Activated CD4-positive, alpha-beta T cell treated with anti-CD3 and anti-CD28 coated beads, Interleukin-2, amount 10 ng/mL, durations not matched to agents 24 days and 14 days (primary cell): ENCODE data around the gene LUZP2. TPM values are rescaled to one million over a fixed set of nuclear protein-coding genes. Genes with fewer than 3 reads are reported as not detected.
"Not testable (repeated sequence)": the region's sequence is repeated elsewhere in the genome, so short reads cannot be mapped to it uniquely, and the experiment has no call there.

Experiments used
- DNase-seq: peaks from one replicate; pipeline ENCODE4 v3.0.0; 2022
- H3K27ac Mint-ChIP-seq: one replicate; pipeline ENCODE4 v1.8.0; 2022; ENCODE audit warnings: mild to moderate bottlenecking, mixed read lengths
- H3K27me3 Mint-ChIP-seq: one replicate; pipeline ENCODE4 v1.8.0; 2022; ENCODE audit warnings: mixed read lengths
- H3K36me3 Mint-ChIP-seq: one replicate; pipeline ENCODE4 v1.8.0; 2022; ENCODE audit warnings: low read depth, mild to moderate bottlenecking, mixed read lengths
- H3K4me1 Mint-ChIP-seq: one replicate; pipeline ENCODE4 v1.8.0; 2021; ENCODE audit warnings: mixed read lengths
- H3K4me3 Mint-ChIP-seq: one replicate; pipeline ENCODE4 v1.8.0; 2022; ENCODE audit warnings: mild to moderate bottlenecking, moderate library complexity, mixed read lengths
- H3K9me3 Mint-ChIP-seq: one replicate; pipeline ENCODE4 v1.8.0; 2021; ENCODE audit warnings: mixed read lengths
- intact Hi-C: fragments of 100-400 bp; cut with micrococcal nuclease; formaldehyde crosslinking; loops from one replicate; pipeline ENCODE4 v1.15.1; 2023
- total RNA-seq: library from RNA; stranded (reverse); gene quantifications from 2 replicates; pipeline ENCODE4 v1.2.3, GENCODE V29; 2022

Gene LUZP2
- total RNA-seq, 1 donor from 2014 or later: not detected

DNA sequence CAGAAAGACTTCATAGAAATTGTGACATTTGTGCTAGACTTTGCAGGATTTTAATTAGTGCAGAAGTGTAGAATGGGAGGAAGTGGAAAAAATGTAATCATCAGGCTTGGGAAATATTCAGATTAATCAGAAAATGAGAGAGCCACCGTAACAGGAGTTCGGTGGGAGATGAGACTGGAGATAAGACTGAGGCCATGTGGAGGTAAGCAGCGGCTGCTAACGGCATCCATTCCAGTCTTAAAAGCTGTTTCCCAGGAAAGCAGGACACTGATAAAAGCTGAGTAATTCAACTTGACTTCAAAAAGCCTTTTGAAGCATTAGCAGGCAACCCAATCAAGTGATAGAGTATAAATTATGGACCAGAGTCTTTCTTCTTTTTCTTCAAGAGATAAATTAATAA, 369.9 kb downstream of the LUZP2 start:
- no peaks in the 10 kb centered on the region for H3K4me1 Mint-ChIP-seq
- no peaks in the 10 kb centered on the region for H3K9me3 Mint-ChIP-seq
- H3K4me3 Mint-ChIP-seq: no peak overlapping the region
- H3K27ac Mint-ChIP-seq: no peak overlapping the region
- H3K36me3 Mint-ChIP-seq: no peaks in the 10 kb centered on the region
- no peak for DNase-seq
- intact Hi-C loops: no loop called here
- H3K27me3 Mint-ChIP-seq: no peaks in the 10 kb centered on the region

GRCh38 chr11:24870048-24870447, 373.2 kb downstream of the LUZP2 start:
- no peak for DNase-seq
- no peak overlapping the region for H3K27ac Mint-ChIP-seq
- no peak overlapping the region for H3K4me3 Mint-ChIP-seq
- no peaks in the 10 kb centered on the region for H3K4me1 Mint-ChIP-seq
- intact Hi-C loops: no loop called here
- no peaks in the 10 kb centered on the region for H3K36me3 Mint-ChIP-seq
- H3K9me3 Mint-ChIP-seq: no peaks in the 10 kb centered on the region
- H3K27me3 Mint-ChIP-seq: no peaks in the 10 kb centered on the region

- Mint-ChIP-seq H3K36me3 (no peaks in the 10 kb centered on the region), H3K27me3 (no peaks in the 10 kb centered on the region), H3K4me1 (no peaks in the 10 kb centered on the region), H3K27ac (no peak overlapping the region), H3K9me3 (no peaks in the 10 kb centered on the region), H3K4me3 (no peak overlapping the region)
- intact Hi-C loops: no loop called here
- DNase-seq: no peak
These were observed 375.3 kb downstream of the LUZP2 start for GRCh38 chr11:24872186-24872585.

DNA sequence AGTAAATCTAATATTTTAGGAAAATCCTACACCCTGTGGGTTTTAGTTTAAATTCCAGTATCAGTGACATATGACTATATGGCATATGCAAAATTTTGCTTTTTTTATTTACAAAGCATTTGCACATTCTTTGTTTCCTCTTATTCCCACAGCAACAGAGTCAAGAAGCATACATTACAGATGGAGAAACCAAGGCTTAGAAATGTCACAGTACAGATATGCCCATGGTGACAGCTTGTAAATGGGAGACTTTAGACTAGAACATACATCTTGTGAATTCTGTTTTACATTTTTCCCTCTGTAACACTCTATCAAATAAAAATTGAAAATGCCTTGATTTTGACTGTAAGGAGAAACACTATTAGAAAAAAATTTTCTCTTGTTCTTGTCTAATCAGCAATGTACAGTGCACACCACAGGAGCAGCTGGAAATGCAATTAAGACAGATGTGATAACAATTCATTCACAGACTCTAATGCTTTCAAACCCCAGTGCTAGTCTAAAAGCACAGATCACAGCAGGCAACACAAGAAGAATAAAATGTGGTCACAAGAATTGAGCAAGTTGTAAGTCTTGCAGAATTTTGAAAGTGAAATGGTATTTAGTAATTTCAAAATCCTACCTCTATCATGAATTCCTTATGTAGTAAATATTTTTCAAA, 375.9 kb downstream of the LUZP2 start:
- H3K27me3 Mint-ChIP-seq: no peaks in the 10 kb centered on the region
- H3K36me3 Mint-ChIP-seq: no peaks in the 10 kb centered on the region
- DNase-seq: no peak
- H3K27ac Mint-ChIP-seq: no peak overlapping the region
- no peak overlapping the region for H3K4me3 Mint-ChIP-seq
- H3K9me3 Mint-ChIP-seq: no peaks in the 10 kb centered on the region
- intact Hi-C loops: no loop called here
- H3K4me1 Mint-ChIP-seq: no peaks in the 10 kb centered on the region

- Mint-ChIP-seq H3K36me3 (no peaks in the 10 kb centered on the region), H3K27me3 (no peaks in the 10 kb centered on the region), H3K4me1 (no peaks in the 10 kb centered on the region)
These were observed 384.1 kb downstream of the LUZP2 start for GRCh38 chr11:24880962-24881361.

GRCh38 chr11:24885580-24886173, 388.8 kb downstream of the LUZP2 start:
- Mint-ChIP-seq H3K36me3 (no peaks in the 10 kb centered on the region), H3K4me3 (no peak overlapping the region), H3K9me3 (peaks cover 5% of the 10 kb centered on the region), H3K4me1 (no peaks in the 10 kb centered on the region), H3K27me3 (no peaks in the 10 kb centered on the region), H3K27ac (no peak overlapping the region)
- intact Hi-C loops: no loop called here
- DNase-seq: no peak

More at GRCh38 chr11:24880962-24881361, 384.1 kb downstream of the LUZP2 start:
- Mint-ChIP-seq H3K9me3 (peaks cover 9% of the 10 kb centered on the region), H3K27ac (no peak overlapping the region), H3K4me3 (no peak overlapping the region)
- intact Hi-C loops: no loop called here
- no peak for DNase-seq

DNA sequence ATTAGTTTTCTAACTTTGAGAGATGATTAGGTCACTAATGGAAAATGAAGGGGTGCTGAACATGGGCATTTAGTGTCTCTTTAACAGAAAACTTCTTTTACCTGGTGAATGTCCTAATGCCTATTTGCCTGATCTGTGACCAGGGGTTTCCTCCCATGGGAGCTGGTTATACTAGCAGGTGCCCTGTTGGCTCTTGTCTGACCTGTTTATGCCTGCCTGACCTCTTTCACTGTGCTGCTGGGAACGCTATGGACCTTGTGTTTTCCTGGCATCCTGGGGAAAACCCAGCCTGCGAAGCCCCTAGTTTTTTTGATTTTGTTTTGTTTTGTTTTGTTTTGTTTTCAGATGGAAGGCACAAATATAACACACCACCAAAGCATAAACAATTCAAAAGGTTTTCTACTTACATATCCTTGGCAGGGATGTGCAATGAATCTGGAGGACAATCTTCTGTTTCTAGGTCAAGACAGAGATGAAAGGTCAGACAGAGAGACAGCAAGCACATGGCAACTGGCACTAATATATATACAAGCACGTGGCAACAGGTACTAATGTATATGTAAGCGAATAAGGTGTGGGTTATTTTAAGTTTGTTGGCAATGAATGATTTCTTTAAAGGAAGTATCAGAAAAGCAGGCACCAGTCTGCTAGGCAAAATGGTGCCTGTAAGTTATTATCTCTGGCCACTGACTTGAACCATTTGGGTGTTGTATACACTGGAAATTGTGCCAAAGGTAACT, 390.2 kb downstream of the LUZP2 start:
- no peak for DNase-seq
- Mint-ChIP-seq H3K36me3 (no peaks in the 10 kb centered on the region), H3K9me3 (peaks cover 5% of the 10 kb centered on the region), H3K27ac (no peak overlapping the region), H3K4me3 (no peak overlapping the region), H3K27me3 (no peaks in the 10 kb centered on the region), H3K4me1 (no peaks in the 10 kb centered on the region)
- intact Hi-C loops: no loop called here

- intact Hi-C loops: no loop called here
- Mint-ChIP-seq H3K27me3 (no peaks in the 10 kb centered on the region), H3K27ac (no peak overlapping the region), H3K4me1 (no peaks in the 10 kb centered on the region), H3K36me3 (no peaks in the 10 kb centered on the region), H3K9me3 (no peaks in the 10 kb centered on the region), H3K4me3 (no peak overlapping the region)
- no peak for DNase-seq
These were observed 393.6 kb downstream of the LUZP2 start for GRCh38 chr11:24890426-24890825.

DNA sequence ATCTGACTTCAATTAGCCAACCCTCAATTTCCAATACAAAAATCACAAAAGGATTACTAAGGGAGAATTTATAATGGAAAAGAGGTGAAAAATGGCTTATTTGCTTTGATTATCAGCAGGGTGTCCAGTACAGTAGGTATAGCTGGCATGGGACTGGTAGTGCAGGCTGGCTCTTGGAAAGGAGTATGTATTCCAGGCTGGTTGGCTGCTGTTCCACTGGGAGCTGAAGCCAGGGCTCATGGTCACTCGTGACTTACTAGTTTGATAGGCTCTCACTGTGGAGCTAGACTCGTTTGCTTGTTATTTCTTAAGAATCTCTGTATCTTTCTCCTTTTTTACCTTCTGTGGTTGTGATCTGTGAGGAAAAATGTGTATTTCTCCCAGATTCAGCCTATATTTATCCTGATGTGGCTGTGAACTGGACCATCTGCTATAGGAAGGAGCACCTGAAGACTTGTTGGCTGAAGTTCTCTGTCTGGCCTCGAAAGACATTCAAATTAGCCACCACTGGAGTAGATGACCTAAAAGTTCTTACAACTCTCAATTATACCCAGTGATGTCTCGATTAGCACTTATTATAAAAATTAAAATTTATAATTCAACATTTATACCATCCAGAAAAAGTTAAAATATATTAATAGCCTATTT, 395.1 kb downstream of the LUZP2 start:
- H3K27ac Mint-ChIP-seq, H3K4me3 Mint-ChIP-seq, H3K27me3 Mint-ChIP-seq, DNase-seq, intact Hi-C loops, H3K36me3 Mint-ChIP-seq, H3K4me1 Mint-ChIP-seq, H3K9me3 Mint-ChIP-seq: not testable (repeated sequence)

DNA sequence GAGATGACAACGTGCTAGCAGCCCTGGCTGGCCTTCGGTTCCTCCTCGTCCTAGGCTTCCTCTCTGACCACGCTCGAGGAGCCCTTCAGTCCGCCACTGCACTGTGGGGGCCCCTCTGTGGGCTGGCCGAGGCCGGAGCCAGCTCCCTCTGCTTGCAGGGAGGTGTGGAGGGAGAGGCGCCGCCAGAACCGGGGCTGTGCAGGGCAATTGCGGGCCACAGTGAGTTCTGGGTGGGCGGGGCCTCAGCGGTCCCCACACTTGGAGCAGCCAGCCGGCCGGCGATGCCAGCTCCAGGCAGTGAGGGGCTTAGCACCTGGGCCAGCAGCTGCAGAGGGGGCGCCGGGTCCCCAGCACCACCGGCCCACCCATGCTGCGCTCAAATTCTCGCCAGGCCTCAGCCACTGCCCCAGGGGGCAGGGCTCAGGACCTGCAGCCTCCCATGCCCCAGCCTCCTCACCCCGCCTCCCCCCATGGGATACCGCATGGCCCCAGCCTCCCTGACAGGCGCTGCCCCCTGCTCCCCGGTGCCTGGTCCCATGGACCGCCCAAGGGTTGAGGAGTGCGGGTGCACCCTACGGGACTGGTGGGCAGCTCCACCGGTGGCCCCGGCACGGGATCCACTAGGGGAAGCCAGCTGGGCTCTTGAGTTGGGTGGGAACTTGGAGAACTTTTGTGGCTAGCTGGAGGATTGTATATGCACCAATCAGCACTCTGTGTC, 399.4 kb downstream of the LUZP2 start:
- Mint-ChIP-seq H3K4me3 (no peak overlapping the region), H3K27me3 (no peaks in the 10 kb centered on the region), H3K4me1 (no peaks in the 10 kb centered on the region), H3K36me3 (no peaks in the 10 kb centered on the region), H3K9me3 (no peaks in the 10 kb centered on the region), H3K27ac (no peak overlapping the region)
- no peak for DNase-seq
- intact Hi-C loops: no loop called here

- no peaks in the 10 kb centered on the region for H3K27me3 Mint-ChIP-seq
- no peaks in the 10 kb centered on the region for H3K4me1 Mint-ChIP-seq
- H3K36me3 Mint-ChIP-seq: no peaks in the 10 kb centered on the region
- H3K27ac Mint-ChIP-seq: no peak overlapping the region
- no peak for DNase-seq
- intact Hi-C loops: no loop called here
- H3K9me3 Mint-ChIP-seq: no peaks in the 10 kb centered on the region
- no peak overlapping the region for H3K4me3 Mint-ChIP-seq
These were observed 403.7 kb downstream of the LUZP2 start for GRCh38 chr11:24900514-24900913.

DNA sequence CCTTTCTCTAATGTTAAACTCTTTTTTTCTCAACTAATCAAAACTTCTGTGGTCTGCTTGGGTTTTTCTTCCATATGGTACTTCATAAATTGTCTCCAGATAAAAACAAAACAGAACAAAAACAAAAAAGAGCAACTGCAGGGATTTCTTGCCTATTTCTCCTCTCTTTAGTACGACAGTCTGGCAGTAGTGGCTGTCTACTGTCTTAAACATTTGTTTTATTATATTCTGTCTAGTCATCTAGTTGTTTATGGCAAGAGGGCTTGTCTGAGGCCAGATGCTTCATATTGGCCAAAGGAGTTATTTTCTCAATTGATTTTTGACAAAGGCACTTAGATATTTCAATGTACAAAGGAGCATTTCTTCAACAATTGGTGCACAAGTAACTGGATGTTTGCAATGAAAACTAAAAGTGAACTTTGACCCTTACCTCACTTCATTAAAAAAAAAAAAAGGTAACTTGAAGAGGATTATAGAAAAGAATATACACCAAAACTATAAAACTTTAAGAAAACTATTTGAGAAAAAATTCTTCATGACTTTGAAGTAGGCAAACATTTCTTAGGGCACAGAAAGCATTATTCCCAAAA, 404.2 kb downstream of the LUZP2 start:
- intact Hi-C loops: no loop called here
- no peaks in the 10 kb centered on the region for H3K4me1 Mint-ChIP-seq
- H3K36me3 Mint-ChIP-seq: no peaks in the 10 kb centered on the region
- no peaks in the 10 kb centered on the region for H3K9me3 Mint-ChIP-seq
- H3K4me3 Mint-ChIP-seq: no peak overlapping the region
- H3K27ac Mint-ChIP-seq: no peak overlapping the region
- no peaks in the 10 kb centered on the region for H3K27me3 Mint-ChIP-seq
- no peak for DNase-seq

- no peaks in the 10 kb centered on the region for H3K27me3 Mint-ChIP-seq
- H3K9me3 Mint-ChIP-seq: no peaks in the 10 kb centered on the region
- intact Hi-C loops: no loop called here
- H3K4me1 Mint-ChIP-seq: no peaks in the 10 kb centered on the region
- H3K36me3 Mint-ChIP-seq: no peaks in the 10 kb centered on the region
- no peak overlapping the region for H3K4me3 Mint-ChIP-seq
- H3K27ac Mint-ChIP-seq: no peak overlapping the region
- DNase-seq: no peak
These were observed 406.7 kb downstream of the LUZP2 start for GRCh38 chr11:24903555-24903954.
